NOMO-1 treated with DMSO at 0.1 percent for 48 hours (cell line): ENCODE results near the gene PLA1A.
"Not testable (repeated sequence)": the region's sequence is repeated elsewhere in the genome, so short reads cannot be mapped to it uniquely, and the experiment has no call there.

Experiments used
- DNase-seq: peaks from one replicate; lab custom pipeline; 2025; ENCODE audit not compliant: unreplicated experiment; lab: John Stamatoyannopoulos, UW

Gene PLA1A

GRCh38 chr3:119575507-119575906 lies 22.2 kb upstream of the PLA1A start:
- DNase-seq: no peak

- peak; percentile 56 for DNase-seq
Observed at GRCh38 chr3:119579366-119580066, 18.2 kb upstream of the PLA1A start, which contains the start of gene ADPRH. Gene ADPRH (plus strand): TSS chr3:119579492. CDS start chr3:119582170, 2,678 bp downstream.

GRCh38 chr3:119580067-119580760 lies 17.5 kb upstream of the PLA1A start:
- peak; percentile 75 for DNase-seq

GRCh38 chr3:119582178-119582577 lies 15.5 kb upstream of the PLA1A start:
- DNase-seq: no peak

- DNase-seq: no peak
Observed at GRCh38 chr3:119585208-119585607, 12.5 kb upstream of the PLA1A start.

- DNase-seq: no peak
Observed at GRCh38 chr3:119585856-119586570, 11.7 kb upstream of the PLA1A start.

- DNase-seq: no peak
Observed at GRCh38 chr3:119586733-119587172, 10.9 kb upstream of the PLA1A start.

- peak; percentile 78 for DNase-seq
Observed at GRCh38 chr3:119588112-119588511, 9.6 kb upstream of the PLA1A start.

GRCh38 chr3:119589102-119589773 lies 8.4 kb upstream of the PLA1A start:
- no peak for DNase-seq

- DNase-seq: no peak
Observed at GRCh38 chr3:119590706-119591105, 7.0 kb upstream of the PLA1A start.

- no peak for DNase-seq
Observed at GRCh38 chr3:119592861-119593260, 4.8 kb upstream of the PLA1A start.

GRCh38 chr3:119594066-119594465 lies 3.6 kb upstream of the PLA1A start:
- DNase-seq: no peak

- DNase-seq: not testable (repeated sequence)
Observed at GRCh38 chr3:119594929-119595328, 2.8 kb upstream of the PLA1A start.

- no peak for DNase-seq
Observed at GRCh38 chr3:119595639-119596334, 1.9 kb upstream of the PLA1A start.

- DNase-seq: no peak
Observed at GRCh38 chr3:119596398-119596797, 1.3 kb upstream of the PLA1A start.

- no peak for DNase-seq
Observed at GRCh38 chr3:119598410-119599098, 869 bp downstream of the PLA1A start.

- no peak for DNase-seq
Observed at GRCh38 chr3:119599558-119600174, 2.0 kb downstream of the PLA1A start.

- no peak for DNase-seq
Observed at GRCh38 chr3:119600732-119601131, 3.0 kb downstream of the PLA1A start.

GRCh38 chr3:119601154-119601553 lies 3.5 kb downstream of the PLA1A start:
- no peak for DNase-seq

- no peak for DNase-seq
Observed at GRCh38 chr3:119602676-119603075, 5.0 kb downstream of the PLA1A start.
